K562 (cell line): Measurements from ENCODE around the gene RTF2.

Experiments used
- CTCF ChIP-seq, 3 experiments: IDR thresholded peaks in 2 of 3; conservative IDR thresholded peaks in 1 of 3; 2 replicates each; pipeline ENCODE4 v1.5.1; 2011 to 2012; ENCODE audit warnings: low read length in 3 of 3, mild to moderate bottlenecking in 3 of 3, control low read depth in 2 of 3, improper control_type of control experiment in 1 of 3, inconsistent platforms in 1 of 3, low read depth in 1 of 3, mixed read lengths in 1 of 3, moderate library complexity in 1 of 3; ENCODE audit not compliant: insufficient read depth in 2 of 3
- NRF1 ChIP-seq, 2 experiments: fragments of 450-650 bp; IDR thresholded peaks in 1 of 2; conservative IDR thresholded peaks in 1 of 2; 2 replicates each; pipeline ENCODE4 v1.6.1; 2014; ENCODE audit warnings: mild to moderate bottlenecking in 2 of 2
- POLR2AphosphoS2 ChIP-seq: IDR thresholded peaks from 2 replicates; pipeline ENCODE4 v1.6.1; 2012; ENCODE audit warnings: low read length, improper control_type of control experiment
- USF1 ChIP-seq: sonication (generic); formaldehyde crosslinking; IDR thresholded peaks from 2 replicates; pipeline ENCODE4 v1.9.0; 2022; ENCODE audit warnings: mild to moderate bottlenecking, missing genetic modification reagents
- TF ChIP-seq, protein P1 (sequence below): sonication (generic); formaldehyde crosslinking; IDR thresholded peaks from 2 replicates; pipeline ENCODE4 v1.8.0; 2022; ENCODE audit warnings: mild to moderate bottlenecking, missing genetic modification reagents, borderline replicate concordance

DNA sequence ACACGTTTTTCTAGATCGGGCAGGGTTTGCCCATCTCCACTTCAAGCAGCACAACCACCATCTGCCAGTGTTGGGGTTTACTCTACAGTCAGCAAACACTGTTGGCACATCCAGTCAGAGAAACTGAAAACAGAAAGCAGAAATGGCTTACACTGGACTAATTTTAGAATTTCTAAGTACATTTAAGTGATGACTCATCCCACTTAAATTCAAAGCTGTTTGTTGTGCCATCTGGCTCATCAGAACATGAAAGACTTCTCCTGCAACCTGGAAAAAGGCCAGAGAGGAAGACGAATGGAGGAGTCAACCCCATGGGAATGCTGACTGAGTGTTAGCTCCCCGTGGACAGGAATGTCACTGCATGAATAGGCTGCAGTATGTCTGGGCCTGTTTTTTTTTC, 86.4 kb downstream of the RTF2 start:
- TF ChIP-seq CTCF (IDR thresholded peaks at IDR 0.05 in 2 of 3, conservative IDR thresholded peaks at IDR 0.05 in 1 of 3; ENCODE audit: insufficient read depth in 2 of 3, low read depth in 1 of 3, low read length in 3 of 3) (no peak), POLR2AphosphoS2 (no peak), NRF1 (conservative IDR thresholded peaks at IDR 0.05 in 1 of 2, IDR thresholded peaks at IDR 0.05 in 1 of 2) (no peak), USF1 (no peak)
- TF ChIP-seq, protein P1, sequence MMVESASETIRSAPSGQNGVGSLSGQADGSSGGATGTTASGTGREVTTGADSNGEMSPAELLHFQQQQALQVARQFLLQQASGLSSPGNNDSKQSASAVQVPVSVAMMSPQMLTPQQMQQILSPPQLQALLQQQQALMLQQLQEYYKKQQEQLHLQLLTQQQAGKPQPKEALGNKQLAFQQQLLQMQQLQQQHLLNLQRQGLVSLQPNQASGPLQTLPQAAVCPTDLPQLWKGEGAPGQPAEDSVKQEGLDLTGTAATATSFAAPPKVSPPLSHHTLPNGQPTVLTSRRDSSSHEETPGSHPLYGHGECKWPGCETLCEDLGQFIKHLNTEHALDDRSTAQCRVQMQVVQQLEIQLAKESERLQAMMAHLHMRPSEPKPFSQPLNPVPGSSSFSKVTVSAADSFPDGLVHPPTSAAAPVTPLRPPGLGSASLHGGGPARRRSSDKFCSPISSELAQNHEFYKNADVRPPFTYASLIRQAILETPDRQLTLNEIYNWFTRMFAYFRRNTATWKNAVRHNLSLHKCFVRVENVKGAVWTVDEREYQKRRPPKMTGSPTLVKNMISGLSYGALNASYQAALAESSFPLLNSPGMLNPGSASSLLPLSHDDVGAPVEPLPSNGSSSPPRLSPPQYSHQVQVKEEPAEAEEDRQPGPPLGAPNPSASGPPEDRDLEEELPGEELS: no peak
